SIG-M5 treated with dmso at 0.1 percent for 504 hours (cell line): Measurements from ENCODE around the gene TMEM81.

Experiments used
- DNase-seq: peaks from one replicate; lab custom pipeline; 2025; ENCODE audit not compliant: unreplicated experiment; lab: John Stamatoyannopoulos, UW

Gene TMEM81

DNA sequence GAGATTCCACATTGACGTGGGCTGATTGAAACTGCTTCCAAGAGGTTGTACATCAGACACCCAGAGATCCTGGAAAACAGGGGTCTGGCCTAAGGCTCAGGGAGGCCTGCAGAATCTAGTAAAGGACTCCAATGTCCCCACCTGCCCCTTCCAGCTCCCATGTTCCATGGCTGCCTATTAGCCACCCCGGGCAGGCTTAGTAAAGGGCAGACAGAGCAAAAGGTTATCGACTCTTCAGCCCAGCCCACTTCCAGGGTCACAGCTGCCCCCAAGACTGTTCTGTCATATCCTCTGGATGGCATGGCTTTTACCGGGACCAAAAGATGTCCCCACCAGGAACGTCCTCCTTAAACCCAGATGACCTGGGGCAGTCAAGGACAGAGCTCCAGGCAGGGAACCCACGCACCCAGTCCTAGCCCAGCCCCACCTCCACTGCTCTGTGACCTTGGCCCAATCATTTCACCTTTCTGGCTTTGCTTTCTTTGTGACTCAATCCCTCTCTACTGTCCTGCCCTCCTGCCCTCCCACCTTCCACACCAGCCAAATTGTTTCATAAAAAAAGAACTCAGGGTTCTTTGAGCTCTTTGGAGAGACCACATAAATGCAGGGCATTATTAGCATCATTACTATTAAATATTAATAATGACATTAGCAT is 46.0 kb downstream of the TMEM81 start:
- DNase-seq = no peak

DNA sequence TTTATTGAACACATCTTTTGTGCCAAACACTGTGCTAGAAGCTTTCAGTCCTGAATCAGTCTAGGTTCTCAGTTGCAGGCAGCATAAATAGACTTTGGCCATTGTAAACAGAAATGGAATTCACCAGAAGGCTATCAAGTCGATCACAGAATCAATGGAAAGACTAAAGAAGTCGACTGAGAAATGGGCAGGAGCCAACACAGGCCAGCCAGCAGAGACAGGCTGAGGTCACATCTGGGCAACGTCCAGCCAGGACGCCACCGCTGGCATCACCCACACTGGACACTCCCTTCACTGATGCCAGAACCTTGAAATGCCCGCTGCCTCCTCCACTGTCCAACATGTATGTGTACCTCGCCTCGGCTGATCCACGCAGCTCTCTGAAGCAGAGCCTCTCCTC is 46.7 kb downstream of the TMEM81 start:
- no peak for DNase-seq
